Measurements from ENCODE around the gene NPAS2. TPM values are rescaled to one million over a fixed set of nuclear protein-coding genes. Genes with fewer than 3 reads are reported as not detected.

Gene NPAS2
- total RNA-seq, 4 donors from 2014 or later: 63.0 to 134 (median 115) TPM

- no peaks in the 10 kb centered on the region for H3K9me3 ChIP-seq
- no peaks in the 10 kb centered on the region for H3K36me3 ChIP-seq
- intact Hi-C loops (cut with DNase I; ENCODE audit: low total_unique reads) (no loop called here), in situ Hi-C loops (cut with MboI; ENCODE audit: low pct_ligation_motif_present in 1 of 4, low pct_unique_long_range_greater_than_20kb in 1 of 4, low sequenced_read_pairs in 3 of 4) (no loop called here)
- WGBS, 2 donors (ENCODE audit: low coverage in 1 of 2): 86 to 90% methylated on average over 2 to 4 of the region's 4 CpGs
- DNase-seq: no peak
- H3K4me3 ChIP-seq: no peak overlapping the region
- H3K27ac ChIP-seq: no peak overlapping the region
- H3K4me1 ChIP-seq: no peaks in the 10 kb centered on the region
- no peaks in the 10 kb centered on the region for H3K27me3 ChIP-seq
- TF ChIP-seq EP300 (IDR thresholded peaks at IDR 0.05; ENCODE audit: low read depth) (no peak), POLR2A (IDR thresholded peaks at IDR 0.05) (no peak), POLR2AphosphoS5 (IDR thresholded peaks at IDR 0.05) (no peak), CTCF (IDR thresholded peaks at IDR 0.05) (no peak)
These were observed 143.1 kb downstream of the NPAS2 start for GRCh38 chr2:100963026-100963375.

- H3K4me1 ChIP-seq: no peaks in the 10 kb centered on the region
- WGBS, 2 donors (ENCODE audit: low coverage in 1 of 2): 74 to 86% methylated on average over 6 to 12 of the region's 12 CpGs
- intact Hi-C loops (cut with DNase I; ENCODE audit: low total_unique reads) (no loop called here), in situ Hi-C loops (cut with MboI; ENCODE audit: low pct_ligation_motif_present in 1 of 4, low pct_unique_long_range_greater_than_20kb in 1 of 4, low sequenced_read_pairs in 3 of 4) (no loop called here)
- H3K9me3 ChIP-seq: no peaks in the 10 kb centered on the region
- H3K4me3 ChIP-seq: no peak overlapping the region
- H3K36me3 ChIP-seq: peaks cover 0 to 4% (median 0%) of the 10 kb centered on the region in 4 donors
- no peak overlapping the region for H3K27ac ChIP-seq
- no peaks in the 10 kb centered on the region for H3K27me3 ChIP-seq
- no peak for DNase-seq
- TF ChIP-seq POLR2A (IDR thresholded peaks at IDR 0.05) (no peak), POLR2AphosphoS5 (IDR thresholded peaks at IDR 0.05) (no peak), EP300 (IDR thresholded peaks at IDR 0.05; ENCODE audit: low read depth) (no peak), CTCF (IDR thresholded peaks at IDR 0.05) (no peak)
These were observed 144.3 kb downstream of the NPAS2 start for GRCh38 chr2:100964222-100964621.

- 84 to 87% methylated on average over 3 to 11 of the region's 11 CpGs for WGBS, 2 donors (ENCODE audit: low coverage in 1 of 2)
- Histone ChIP-seq H3K4me3 (no peak overlapping the region), H3K4me1 (no peaks in the 10 kb centered on the region), H3K9me3 (no peaks in the 10 kb centered on the region), H3K27ac (no peak overlapping the region), H3K27me3 (no peaks in the 10 kb centered on the region), H3K36me3 (peaks cover 0 to 4% (median 0%) of the 10 kb centered on the region in 4 donors)
- in situ Hi-C loops (cut with MboI; ENCODE audit: low pct_ligation_motif_present in 1 of 4, low pct_unique_long_range_greater_than_20kb in 1 of 4, low sequenced_read_pairs in 3 of 4) (no loop called here), intact Hi-C loops (cut with DNase I; ENCODE audit: low total_unique reads) (no loop called here)
- no peak for TF ChIP-seq POLR2A (IDR thresholded peaks at IDR 0.05)
- TF ChIP-seq EP300 (IDR thresholded peaks at IDR 0.05; ENCODE audit: low read depth): no peak
- TF ChIP-seq CTCF (IDR thresholded peaks at IDR 0.05): no peak
- no peak for TF ChIP-seq POLR2AphosphoS5 (IDR thresholded peaks at IDR 0.05)
- no peak for DNase-seq
These were observed 144.8 kb downstream of the NPAS2 start for GRCh38 chr2:100964681-100965169.

GRCh38 chr2:100965596-100965995 is 145.7 kb downstream of the NPAS2 start:
- peaks cover 0 to 4% (median 0%) of the 10 kb centered on the region in 4 donors for H3K36me3 ChIP-seq
- no peak for DNase-seq
- no peaks in the 10 kb centered on the region for H3K4me1 ChIP-seq
- no peak overlapping the region for H3K4me3 ChIP-seq
- TF ChIP-seq POLR2A (IDR thresholded peaks at IDR 0.05): no peak
- no peak for TF ChIP-seq POLR2AphosphoS5 (IDR thresholded peaks at IDR 0.05)
- intact Hi-C loops (cut with DNase I; ENCODE audit: low total_unique reads): no loop called here
- in situ Hi-C loops (cut with MboI; ENCODE audit: low pct_ligation_motif_present in 1 of 4, low pct_unique_long_range_greater_than_20kb in 1 of 4, low sequenced_read_pairs in 3 of 4): no loop called here
- H3K27me3 ChIP-seq: no peaks in the 10 kb centered on the region
- no peaks in the 10 kb centered on the region for H3K9me3 ChIP-seq
- 84 to 92% methylated on average over 2 to 5 of the region's 5 CpGs for WGBS, 2 donors (ENCODE audit: low coverage in 1 of 2)
- H3K27ac ChIP-seq: no peak overlapping the region

GRCh38 chr2:100967716-100968115 is 147.8 kb downstream of the NPAS2 start:
- Histone ChIP-seq H3K9me3 (no peaks in the 10 kb centered on the region), H3K4me3 (no peak overlapping the region), H3K27ac (no peak overlapping the region), H3K27me3 (no peaks in the 10 kb centered on the region), H3K4me1 (no peaks in the 10 kb centered on the region), H3K36me3 (peaks cover 0 to 4% (median 0%) of the 10 kb centered on the region in 4 donors)
- WGBS, 2 donors (ENCODE audit: low coverage in 1 of 2): 92 to 95% methylated on average over 4 to 8 of the region's 8 CpGs
- DNase-seq: no peak
- in situ Hi-C loops (cut with MboI; ENCODE audit: low pct_ligation_motif_present in 1 of 4, low pct_unique_long_range_greater_than_20kb in 1 of 4, low sequenced_read_pairs in 3 of 4) (no loop called here), intact Hi-C loops (cut with DNase I; ENCODE audit: low total_unique reads) (no loop called here)
- no peak for TF ChIP-seq POLR2AphosphoS5 (IDR thresholded peaks at IDR 0.05)
- no peak for TF ChIP-seq CTCF (IDR thresholded peaks at IDR 0.05)
- TF ChIP-seq EP300 (IDR thresholded peaks at IDR 0.05; ENCODE audit: low read depth): no peak
- no peak for TF ChIP-seq POLR2A (IDR thresholded peaks at IDR 0.05)

Data from transverse colon (tissue), 4 donors.